WTC11 (cell line): ENCODE measurements around the gene HOXC11.

Experiments used
- CTCF ChIP-seq: fragments of 200-600 bp; IDR thresholded peaks from 2 replicates; pipeline ENCODE4 v1.8.0; 2022; ENCODE audit warnings: antibody characterized with exemption
- SOX15 ChIP-seq: fragments of 250-450 bp; sonication (Bioruptor Pico); IDR thresholded peaks from 2 replicates; pipeline ENCODE4 v1.9.0; 2021; ENCODE audit warnings: mild to moderate bottlenecking
- SP1 ChIP-seq: sonication (generic); formaldehyde crosslinking; conservative IDR thresholded peaks from 2 replicates; pipeline ENCODE4 v1.8.1; 2022; ENCODE audit warnings: missing genetic modification reagents

- TF ChIP-seq SOX15 (CRISPR knock-in tag) (no peak), CTCF (no peak), SP1 (no peak)
Measured at GRCh38 chr12:54019091-54019811, 46.3 kb downstream of the HOXC11 start.
